Fibroblast of lung (primary cell): ENCODE measurements around the gene CYS1.

ENCODE experiments used
- EZH2 ChIP-seq: IDR thresholded peaks from 2 replicates; pipeline ENCODE4 v1.5.1; 2012; ENCODE audit warnings: low read length, control low read depth, mild to moderate bottlenecking; ENCODE audit errors: missing control alignments
- TF ChIP-seq, protein P1 (sequence below), 2 donors: IDR thresholded peaks in 1 of 2; conservative IDR thresholded peaks in 1 of 2; 1 replicate in 1 of 2; 2 replicates in 1 of 2; pipeline ENCODE4 v1.5.1; 2011 to 2012; ENCODE audit warnings: low read length in 2 of 2, control low read depth in 1 of 2, inconsistent platforms in 1 of 2, low read depth in 1 of 2, mild to moderate bottlenecking in 1 of 2

DNA sequence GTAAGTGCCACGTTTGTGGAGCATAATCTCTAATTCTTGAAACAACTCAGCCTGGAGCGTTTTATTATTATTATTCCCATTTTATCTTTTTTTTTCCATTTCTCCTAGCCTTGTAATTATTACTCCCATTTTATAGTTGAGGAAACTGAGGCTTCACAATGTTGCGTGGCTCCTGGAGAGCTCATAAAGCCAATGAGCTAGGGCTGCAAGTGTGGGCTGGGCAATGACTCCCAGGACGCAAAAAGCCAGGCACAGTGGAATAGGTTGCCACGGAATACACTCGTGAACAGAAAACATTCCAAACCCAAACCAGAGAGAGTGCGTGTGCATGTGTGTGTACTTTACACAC is 50.4 kb downstream of the CYS1 start:
- TF ChIP-seq EZH2: no peak
- TF ChIP-seq, protein P1, sequence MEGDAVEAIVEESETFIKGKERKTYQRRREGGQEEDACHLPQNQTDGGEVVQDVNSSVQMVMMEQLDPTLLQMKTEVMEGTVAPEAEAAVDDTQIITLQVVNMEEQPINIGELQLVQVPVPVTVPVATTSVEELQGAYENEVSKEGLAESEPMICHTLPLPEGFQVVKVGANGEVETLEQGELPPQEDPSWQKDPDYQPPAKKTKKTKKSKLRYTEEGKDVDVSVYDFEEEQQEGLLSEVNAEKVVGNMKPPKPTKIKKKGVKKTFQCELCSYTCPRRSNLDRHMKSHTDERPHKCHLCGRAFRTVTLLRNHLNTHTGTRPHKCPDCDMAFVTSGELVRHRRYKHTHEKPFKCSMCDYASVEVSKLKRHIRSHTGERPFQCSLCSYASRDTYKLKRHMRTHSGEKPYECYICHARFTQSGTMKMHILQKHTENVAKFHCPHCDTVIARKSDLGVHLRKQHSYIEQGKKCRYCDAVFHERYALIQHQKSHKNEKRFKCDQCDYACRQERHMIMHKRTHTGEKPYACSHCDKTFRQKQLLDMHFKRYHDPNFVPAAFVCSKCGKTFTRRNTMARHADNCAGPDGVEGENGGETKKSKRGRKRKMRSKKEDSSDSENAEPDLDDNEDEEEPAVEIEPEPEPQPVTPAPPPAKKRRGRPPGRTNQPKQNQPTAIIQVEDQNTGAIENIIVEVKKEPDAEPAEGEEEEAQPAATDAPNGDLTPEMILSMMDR (conservative IDR thresholded peaks at IDR 0.05 in 1 of 2, IDR thresholded peaks at IDR 0.05 in 1 of 2; ENCODE audit: low read depth in 1 of 2, low read length in 2 of 2): no peak
